Right atrium auricular region (tissue), 2 donors: Measurements from ENCODE around the gene TTC19. TPM values are rescaled to one million over a fixed set of nuclear protein-coding genes. Genes with fewer than 3 reads are reported as not detected.

Experiments used
- DNase-seq: peaks from one replicate; pipeline ENCODE4 v3.0.0-alpha.2; 2019; ENCODE audit warnings: low spot score
- H3K27ac ChIP-seq, 2 donors: fragments of 200-600 bp; sonication (generic); 1 replicate in 1 of 2; 2 replicates in 1 of 2; pipeline ENCODE4 v1.5.1; 2016 to 2019
- H3K27me3 ChIP-seq, 2 donors: fragments of 200-600 bp; sonication (generic); one replicate each; pipeline versions ENCODE4 v1.5.1 to v1.6.0; 2017 to 2019
- H3K36me3 ChIP-seq: fragments of 200-600 bp; sonication (generic); one replicate; pipeline ENCODE4 v1.5.1; 2016
- H3K4me1 ChIP-seq, 2 donors: fragments of 200-600 bp; sonication (generic); one replicate each; pipeline versions ENCODE4 v1.5.1 to v1.6.0; 2017 to 2019
- H3K4me3 ChIP-seq, 2 donors: fragments of 200-600 bp; sonication (generic); 1 replicate in 1 of 2; 2 replicates in 1 of 2; pipeline ENCODE4 v1.5.1; 2017 to 2019; ENCODE audit warnings: mild to moderate bottlenecking in 1 of 2, moderate library complexity in 1 of 2
- H3K9me3 ChIP-seq, 2 donors: fragments of 200-600 bp; sonication (generic); one replicate each; pipeline ENCODE4 v1.5.1; 2019
- CTCF ChIP-seq, 2 donors: fragments of 200-600 bp; sonication (generic); IDR thresholded peaks; one replicate each; pipeline ENCODE4 v1.5.1; 2019; ENCODE audit warnings: antibody characterized with exemption in 2 of 2
- total RNA-seq, 2 donors: library from RNA; depleted of rRNA; stranded (reverse); fragments of >200 nt; gene quantifications; one replicate each; pipeline ENCODE4 v1.1.0, GENCODE V29; 2016

The TTC19 gene
- total RNA-seq, 2 donors from 2014 or later: 39.1 to 47.1 TPM

- Histone ChIP-seq H3K9me3 (no peaks in the 10 kb centered on the region), H3K4me1 (peaks cover 0 to 11% of the 10 kb centered on the region in 2 donors), H3K36me3 (peaks cover 60% of the 10 kb centered on the region), H3K4me3 (no peak overlapping the region), H3K27ac (no peak overlapping the region), H3K27me3 (no peaks in the 10 kb centered on the region)
- no peak for TF ChIP-seq CTCF (IDR thresholded peaks at IDR 0.05)
- DNase-seq: no peak
These were observed 25.6 kb downstream of the TTC19 start for GRCh38 chr17:16025202-16025601.

GRCh38 chr17:16026895-16027294 lies 27.3 kb downstream of the TTC19 start:
- Histone ChIP-seq H3K4me1 (peaks cover 0 to 11% of the 10 kb centered on the region in 2 donors), H3K36me3 (peaks cover 72% of the 10 kb centered on the region), H3K27me3 (no peaks in the 10 kb centered on the region), H3K27ac (no peak overlapping the region), H3K4me3 (no peak overlapping the region), H3K9me3 (no peaks in the 10 kb centered on the region)
- TF ChIP-seq CTCF (IDR thresholded peaks at IDR 0.05): no peak
- DNase-seq: no peak

GRCh38 chr17:16027708-16028584 lies 28.3 kb downstream of the TTC19 start:
- peak overlapping the region; percentile 37 to 79 for H3K27ac ChIP-seq
- H3K4me1 ChIP-seq: peaks cover 0 to 11% of the 10 kb centered on the region in 2 donors
- peaks cover 81% of the 10 kb centered on the region for H3K36me3 ChIP-seq
- no peaks in the 10 kb centered on the region for H3K27me3 ChIP-seq
- H3K9me3 ChIP-seq: no peaks in the 10 kb centered on the region
- no peak for TF ChIP-seq CTCF (IDR thresholded peaks at IDR 0.05)
- H3K4me3 ChIP-seq: no peak overlapping the region
- no peak for DNase-seq

GRCh38 chr17:16033729-16034349 lies 34.2 kb downstream of the TTC19 start:
- Histone ChIP-seq H3K27me3 (no peaks in the 10 kb centered on the region), H3K27ac (no peak overlapping the region), H3K36me3 (peaks cover 75% of the 10 kb centered on the region), H3K4me3 (no peak overlapping the region), H3K4me1 (no peaks in the 10 kb centered on the region), H3K9me3 (no peaks in the 10 kb centered on the region)
- TF ChIP-seq CTCF (IDR thresholded peaks at IDR 0.05): no peak
- DNase-seq: no peak

GRCh38 chr17:16036261-16036660 lies 36.6 kb downstream of the TTC19 start:
- DNase-seq: no peak
- no peaks in the 10 kb centered on the region for H3K27me3 ChIP-seq
- H3K36me3 ChIP-seq: peaks cover 70% of the 10 kb centered on the region
- TF ChIP-seq CTCF (IDR thresholded peaks at IDR 0.05): no peak
- H3K4me1 ChIP-seq: no peaks in the 10 kb centered on the region
- H3K4me3 ChIP-seq: no peak overlapping the region
- H3K27ac ChIP-seq: no peak overlapping the region
- no peaks in the 10 kb centered on the region for H3K9me3 ChIP-seq
